KOPT-K1 (cell line): ENCODE data around the gene SLC24A1.
"Not testable (repeated sequence)": the region's sequence is repeated elsewhere in the genome, so short reads cannot be mapped to it uniquely, and the experiment has no call there.

Experiments
- H3K27ac ChIP-seq: fragments of 200-600 bp; sonication (generic); 2 replicates; pipeline ENCODE4 v1.5.1; 2016; ENCODE audit warnings: antibody characterized with exemption, mild to moderate bottlenecking, low read depth, low read length; ENCODE audit not compliant: poor library complexity, severe bottlenecking
- H3K36me3 ChIP-seq: fragments of 200-600 bp; sonication (generic); 2 replicates; pipeline ENCODE4 v1.5.1; 2017; ENCODE audit warnings: antibody characterized with exemption, mild to moderate bottlenecking, low read length, moderate library complexity; ENCODE audit not compliant: insufficient read depth
- H3K9me3 ChIP-seq: fragments of 200-600 bp; sonication (generic); 2 replicates; pipeline ENCODE4 v1.5.1; 2017; ENCODE audit warnings: antibody characterized with exemption, low read length, mild to moderate bottlenecking; ENCODE audit not compliant: insufficient read depth, poor library complexity, severe bottlenecking

SLC24A1 gene

GRCh38 chr15:65610871-65611718 lies 10.6 kb upstream of the SLC24A1 start, which contains the start of gene INTS14:
INTS14 (minus strand) TSS chr15:65611131; CDS start chr15:65607380, 3,751 bp downstream.
- Histone ChIP-seq H3K36me3 (peaks cover 9% of the 10 kb centered on the region; the same call in 1 of the 2 replicates), H3K27ac (peak within 1 kb of the TSS; percentile 77), H3K9me3 (no peaks in the 10 kb centered on the region)

DNA sequence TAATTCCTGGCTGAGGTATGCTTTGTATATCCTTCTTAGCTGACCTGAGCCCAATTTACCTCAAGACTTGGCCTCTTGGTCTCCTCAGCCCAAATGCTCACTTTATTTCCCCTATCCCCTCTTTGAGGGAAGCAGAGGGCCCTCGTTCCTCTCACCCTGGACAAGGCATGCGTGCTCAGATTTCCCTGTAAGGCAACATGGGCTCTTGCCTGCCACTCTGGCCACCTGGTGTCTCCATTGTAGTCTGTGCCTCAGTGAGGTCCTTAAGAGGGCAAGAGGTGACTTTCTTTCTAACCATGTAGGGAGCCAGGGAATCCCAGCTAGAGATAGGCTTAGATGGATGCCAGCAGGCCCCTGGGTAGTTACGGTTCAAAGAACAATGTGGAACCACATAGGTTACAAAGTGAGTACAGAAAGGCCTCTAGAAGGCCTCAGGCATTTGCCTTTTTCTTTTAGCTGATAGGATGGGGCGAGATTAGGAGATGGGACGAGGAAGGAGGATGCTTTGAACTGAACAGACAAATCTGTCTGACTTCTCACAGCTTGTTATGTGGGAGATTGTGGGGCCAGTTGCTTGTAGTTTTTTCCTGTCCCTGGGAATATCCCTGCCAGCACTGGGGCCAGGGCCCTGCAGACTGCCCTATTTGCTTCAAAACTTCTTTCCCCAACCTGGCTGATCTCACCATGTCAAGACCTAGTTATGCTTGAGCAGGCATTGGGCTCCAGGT lies 9.7 kb upstream of the SLC24A1 start:
- Histone ChIP-seq H3K36me3 (peaks cover 4% of the 10 kb centered on the region; the same call in 1 of the 2 replicates), H3K9me3 (no peaks in the 10 kb centered on the region), H3K27ac (peak overlapping the region; percentile 77)

DNA sequence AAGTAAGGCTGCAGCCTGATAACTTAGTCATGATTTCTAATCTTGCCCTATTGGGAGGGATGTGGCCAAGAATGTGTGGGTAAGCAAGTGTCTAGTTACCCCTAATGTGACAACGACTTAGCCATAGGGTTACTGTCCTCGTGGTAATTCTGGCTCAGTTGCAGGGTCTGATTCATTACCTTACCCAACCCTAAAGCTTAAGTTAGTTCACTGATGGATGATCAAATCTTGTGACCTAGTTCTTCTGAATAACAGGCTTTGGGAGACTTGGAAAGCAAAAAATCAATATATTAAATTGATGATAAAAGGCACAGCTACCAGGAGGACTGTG lies 9.2 kb upstream of the SLC24A1 start:
- Histone ChIP-seq H3K27ac (no peak overlapping the region), H3K36me3 (no peaks in the 10 kb centered on the region), H3K9me3 (no peaks in the 10 kb centered on the region)

DNA sequence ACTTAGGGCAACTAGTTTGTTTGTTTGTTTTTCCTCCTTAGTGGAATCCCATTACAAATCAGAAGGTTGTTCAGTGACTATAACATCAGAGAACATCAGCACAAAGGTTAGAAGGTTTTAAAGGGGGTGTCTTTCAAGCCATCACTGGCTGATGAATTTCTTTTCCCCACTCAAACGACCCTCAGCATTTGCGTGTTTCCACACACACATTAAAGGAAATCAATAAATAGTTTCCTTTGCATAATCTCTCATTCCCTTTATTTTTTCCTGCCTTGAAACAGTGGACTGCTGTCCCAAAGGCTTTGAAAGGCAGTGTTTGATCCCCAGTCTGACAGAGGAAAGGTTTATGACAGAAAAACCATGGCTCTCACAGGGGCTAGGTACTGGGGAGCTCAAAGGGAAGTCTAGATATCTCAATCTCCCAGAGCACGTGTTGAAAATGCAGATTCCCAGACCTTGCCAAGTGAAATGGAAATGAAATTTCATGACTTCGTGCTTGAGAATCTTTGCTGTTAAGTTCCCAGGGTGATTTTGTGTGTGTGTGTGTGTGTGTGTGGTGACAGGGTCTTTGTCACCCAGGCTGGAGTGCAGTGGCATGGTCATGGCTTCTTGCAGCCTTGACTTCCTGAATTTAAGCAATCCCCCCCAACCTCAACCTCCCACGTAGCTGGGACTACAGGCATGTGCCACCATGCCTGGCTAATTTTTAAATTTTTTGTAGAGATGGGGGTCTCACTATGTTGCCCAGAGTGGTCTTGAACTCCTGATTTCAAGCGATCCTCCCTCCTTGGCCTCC lies 8.6 kb upstream of the SLC24A1 start:
- Histone ChIP-seq H3K36me3 (no peaks in the 10 kb centered on the region), H3K27ac (no peak overlapping the region), H3K9me3 (no peaks in the 10 kb centered on the region)

DNA sequence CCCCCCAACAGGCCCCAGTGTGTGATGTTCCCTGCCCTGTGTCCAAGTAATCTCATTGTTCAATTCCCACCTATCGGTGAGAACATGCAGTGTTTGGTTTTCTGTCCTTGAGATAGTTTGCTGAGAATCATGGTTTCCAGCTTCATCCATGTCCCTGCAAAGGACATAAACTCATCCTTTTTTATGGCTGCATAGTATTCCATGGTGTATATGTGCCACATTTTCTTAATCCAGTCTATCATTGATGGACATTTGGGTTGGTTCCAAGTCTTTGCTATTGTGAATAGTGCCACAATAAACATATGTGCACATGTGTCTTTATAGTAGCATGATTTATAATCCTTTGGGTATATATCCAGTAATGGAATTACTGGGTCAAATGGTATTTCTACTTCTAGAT lies 5.9 kb upstream of the SLC24A1 start:
- H3K36me3 ChIP-seq, H3K9me3 ChIP-seq, H3K27ac ChIP-seq: not testable (repeated sequence)

DNA sequence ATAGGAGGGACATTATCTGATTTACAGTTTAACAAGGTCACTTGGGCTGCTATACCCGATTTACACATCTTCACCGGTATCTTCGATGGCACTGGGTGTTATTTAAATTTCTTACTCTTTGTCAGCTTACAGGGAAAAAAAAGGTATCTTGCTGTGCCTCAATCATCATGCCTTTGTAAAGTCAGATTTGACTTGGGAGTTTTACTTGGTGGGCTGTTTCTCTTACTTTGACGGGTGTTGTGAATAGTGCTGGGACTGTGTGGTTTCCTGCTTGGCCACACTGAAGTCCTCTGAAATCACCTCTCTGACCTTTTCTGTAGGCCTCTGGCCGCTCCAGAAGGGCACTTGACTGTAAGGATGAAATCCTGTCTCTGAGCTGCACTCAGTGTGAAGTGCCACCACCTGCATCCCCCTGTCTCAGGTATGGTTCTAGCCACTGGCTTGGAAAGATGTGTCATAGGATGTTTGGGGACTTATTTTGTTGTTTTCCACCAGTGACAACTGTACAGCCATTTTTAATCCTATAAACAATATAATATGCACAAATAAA lies 3.1 kb upstream of the SLC24A1 start:
- H3K36me3 ChIP-seq = no peaks in the 10 kb centered on the region
- no peak overlapping the region for H3K27ac ChIP-seq

GRCh38 chr15:65619626-65620290 lies 2.0 kb upstream of the SLC24A1 start:
- no peaks in the 10 kb centered on the region for H3K36me3 ChIP-seq
- H3K9me3 ChIP-seq = no peaks in the 10 kb centered on the region
- no peak overlapping the region for H3K27ac ChIP-seq

More for the DNA sequence above, 3.1 kb upstream of the SLC24A1 start:
- no peaks in the 10 kb centered on the region for H3K9me3 ChIP-seq

- Histone ChIP-seq H3K9me3 (no peaks in the 10 kb centered on the region), H3K27ac (no peak overlapping the region), H3K36me3 (no peaks in the 10 kb centered on the region)
Observed at GRCh38 chr15:65620833-65621232, 905 bp upstream of the SLC24A1 start.

DNA sequence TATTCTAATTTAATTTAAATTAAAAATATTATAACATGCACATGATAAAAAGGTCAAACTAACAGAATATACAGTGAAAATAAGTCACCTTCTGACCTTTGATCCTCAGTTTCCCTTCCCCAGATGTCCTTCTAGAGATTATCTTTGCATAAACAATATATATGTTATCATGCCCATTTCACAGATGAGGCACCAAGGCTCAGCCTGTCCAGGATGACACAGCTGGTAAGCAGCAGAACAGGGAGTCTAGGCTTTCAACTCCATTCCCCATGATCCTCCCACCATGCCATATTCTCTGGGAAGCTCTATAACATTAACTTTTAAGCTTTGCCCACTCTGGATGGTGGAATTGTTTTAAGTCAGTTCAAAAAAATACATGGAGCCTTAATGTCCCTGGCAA lies 1.4 kb downstream of the SLC24A1 start:
- Histone ChIP-seq H3K36me3 (no peaks in the 10 kb centered on the region), H3K27ac (no peak overlapping the region), H3K9me3 (no peaks in the 10 kb centered on the region)

GRCh38 chr15:65626856-65627255 lies 5.1 kb downstream of the SLC24A1 start:
- H3K36me3 ChIP-seq = no peaks in the 10 kb centered on the region
- no peak overlapping the region for H3K27ac ChIP-seq

DNA sequence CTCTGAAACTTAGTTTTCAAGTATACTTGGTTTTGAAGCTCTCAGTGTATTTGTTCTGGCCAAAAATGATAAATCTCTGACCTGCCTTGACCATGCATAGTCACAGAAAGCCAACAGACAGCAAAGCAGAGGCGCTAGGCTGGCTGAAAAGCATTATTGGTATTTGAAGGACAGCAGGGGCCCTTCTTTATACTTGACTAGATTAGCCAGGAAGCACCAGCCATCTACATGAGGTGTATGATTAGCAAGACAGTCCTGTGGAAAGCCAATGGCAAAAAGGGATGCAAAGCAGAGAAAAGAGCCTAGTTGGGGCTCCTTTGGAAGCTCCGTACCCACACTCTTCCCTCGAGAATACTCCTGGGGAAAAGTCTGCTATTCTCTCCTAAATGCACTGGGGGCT lies 7.8 kb downstream of the SLC24A1 start:
- H3K27ac ChIP-seq = no peak overlapping the region
- H3K9me3 ChIP-seq = no peaks in the 10 kb centered on the region
- no peaks in the 10 kb centered on the region for H3K36me3 ChIP-seq

More at GRCh38 chr15:65626856-65627255, 5.1 kb downstream of the SLC24A1 start:
- no peaks in the 10 kb centered on the region for H3K9me3 ChIP-seq

GRCh38 chr15:65630760-65631159 lies 9.0 kb downstream of the SLC24A1 start:
- Histone ChIP-seq H3K27ac (no peak overlapping the region), H3K9me3 (no peaks in the 10 kb centered on the region), H3K36me3 (no peaks in the 10 kb centered on the region)

DNA sequence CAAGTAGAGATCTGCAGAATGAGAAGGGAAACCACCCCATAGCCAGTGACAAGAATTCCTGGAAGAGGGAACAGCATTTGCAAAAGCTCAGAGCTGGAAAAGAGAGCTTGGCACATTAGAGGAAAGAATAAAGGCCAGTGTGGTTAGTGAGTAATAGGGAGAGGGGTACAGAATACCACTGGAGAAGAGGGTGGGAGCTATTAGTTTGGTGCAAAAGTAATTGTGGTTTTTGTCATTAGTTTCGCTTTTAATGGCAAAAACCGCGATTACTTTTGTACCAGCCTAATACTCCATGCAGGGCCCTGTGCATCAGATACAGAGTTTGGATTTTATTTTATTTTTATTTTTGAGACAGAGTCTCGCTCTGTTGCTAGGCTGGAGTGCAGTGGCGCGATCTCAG lies 9.8 kb downstream of the SLC24A1 start:
- Histone ChIP-seq H3K27ac (no peak overlapping the region), H3K9me3 (no peaks in the 10 kb centered on the region), H3K36me3 (no peaks in the 10 kb centered on the region)

DNA sequence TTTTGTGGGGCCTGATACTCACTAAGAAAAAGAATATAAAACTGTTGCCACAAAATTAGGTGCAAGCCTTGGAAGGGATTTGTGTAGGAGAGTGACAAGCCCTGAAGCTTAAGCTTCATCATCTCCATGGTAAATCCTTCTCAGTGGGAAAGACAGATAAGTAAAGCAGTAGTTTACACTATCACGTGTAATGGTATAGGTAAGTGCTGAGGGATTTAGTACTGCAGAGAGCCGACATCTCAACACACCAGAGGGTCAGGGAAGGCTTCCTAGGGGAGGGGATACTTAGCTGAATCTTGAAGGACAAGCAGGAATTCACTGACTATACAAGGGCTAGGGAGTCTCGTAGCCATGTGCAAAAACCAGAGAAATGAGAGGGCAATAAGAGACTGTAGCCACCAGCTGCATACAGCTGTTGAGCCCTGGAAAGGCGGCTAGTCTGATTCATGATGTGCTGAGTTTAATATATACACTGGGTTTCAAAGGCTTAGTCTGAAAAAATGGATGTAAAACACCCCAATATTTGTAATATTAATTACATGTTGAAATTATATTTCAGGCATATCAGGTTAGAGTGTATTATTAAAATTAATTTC lies 11.1 kb downstream of the SLC24A1 start:
- H3K9me3 ChIP-seq = no peaks in the 10 kb centered on the region
- no peaks in the 10 kb centered on the region for H3K36me3 ChIP-seq
- no peak overlapping the region for H3K27ac ChIP-seq
